ENCODE results near the gene TTC39A.

Gene TTC39A

GRCh38 chr1:51306950-51307349, 23.4 kb downstream of the TTC39A start:
- TF ChIP-seq CTCF (IDR thresholded peaks at IDR 0.05; ENCODE audit: low read depth, low read length), result no peak
- DNase-seq (ENCODE audit: extremely low read depth, low read depth), result no peak

GRCh38 chr1:51305371-51305823, 25.0 kb downstream of the TTC39A start:
- DNase-seq (ENCODE audit: extremely low read depth, low read depth), result no peak
- no peak for TF ChIP-seq CTCF (IDR thresholded peaks at IDR 0.05; ENCODE audit: low read depth, low read length)

GRCh38 chr1:51304360-51304759, 26.0 kb downstream of the TTC39A start:
- no peak for TF ChIP-seq CTCF (IDR thresholded peaks at IDR 0.05; ENCODE audit: low read depth, low read length)
- DNase-seq (ENCODE audit: extremely low read depth, low read depth), result no peak

- TF ChIP-seq CTCF (IDR thresholded peaks at IDR 0.05; ENCODE audit: low read depth, low read length), result no peak
- no peak for DNase-seq (ENCODE audit: extremely low read depth, low read depth)
Measured at GRCh38 chr1:51303751-51304251, 26.6 kb downstream of the TTC39A start.

- TF ChIP-seq CTCF (IDR thresholded peaks at IDR 0.05; ENCODE audit: low read depth, low read length), result no peak
Measured at GRCh38 chr1:51303315-51303714, 27.0 kb downstream of the TTC39A start.

GRCh38 chr1:51302746-51303145, 27.6 kb downstream of the TTC39A start:
- no peak for TF ChIP-seq CTCF (IDR thresholded peaks at IDR 0.05; ENCODE audit: low read depth, low read length)
- no peak for DNase-seq (ENCODE audit: extremely low read depth, low read depth)

More at GRCh38 chr1:51303315-51303714, 27.0 kb downstream of the TTC39A start:
- no peak for DNase-seq (ENCODE audit: extremely low read depth, low read depth)

GRCh38 chr1:51302270-51302669, 28.1 kb downstream of the TTC39A start:
- DNase-seq (ENCODE audit: extremely low read depth, low read depth), result no peak
- TF ChIP-seq CTCF (IDR thresholded peaks at IDR 0.05; ENCODE audit: low read depth, low read length), result no peak

Data from AG09319 (cell line).